ENCODE results near the gene ENOPH1. TPM values are rescaled to one million over a fixed set of nuclear protein-coding genes. Genes with fewer than 3 reads are reported as not detected.

Gene ENOPH1
- total and polyA plus RNA-seq, 2 of the 13 experiments (the other 11 are each of a cell fraction or from before 2014, with no cell fraction given), result 15.5 to 64.3 TPM

- TF ChIP-seq CEBPB (IDR thresholded peaks at IDR 0.05; ENCODE audit: borderline replicate concordance, low read depth, low read length), result no peak
- TF ChIP-seq ZNF75D (CRISPR knock-in tag; IDR thresholded peaks at IDR 0.05; ENCODE audit: borderline replicate concordance), result 0 out of 2 replicates have a peak, but pooled peaks have one; percentile 67
- TF ChIP-seq ZNF577 (CRISPR knock-in tag; IDR thresholded peaks at IDR 0.05; ENCODE audit: borderline replicate concordance, low read depth), result no peak
- no peak for TF ChIP-seq XRCC5 (optimal IDR thresholded peaks at IDR 0.05; ENCODE audit: low read length)
- 0 out of 2 replicates have a peak, but pooled peaks have one; percentile 41 for TF ChIP-seq FOXO1 (CRISPR knock-in tag; IDR thresholded peaks at IDR 0.05)
- no peak for TF ChIP-seq ZUFSP (CRISPR knock-in tag; IDR thresholded peaks at IDR 0.05; ENCODE audit: borderline replicate concordance)
- TF ChIP-seq ZNF672 (CRISPR knock-in tag; IDR thresholded peaks at IDR 0.05), result peak; percentile 89; the same call in 1 of the 2 replicates
- TF ChIP-seq HOXA9 (CRISPR knock-in tag; IDR thresholded peaks at IDR 0.05; ENCODE audit: borderline replicate concordance), result peak; percentile 90; the same call in 1 of the 2 replicates
- TF ChIP-seq ZNF670 (CRISPR knock-in tag; IDR thresholded peaks at IDR 0.05; ENCODE audit: borderline replicate concordance), result no peak; the same call in 1 of the 2 replicates
- TF ChIP-seq ARID2 (CRISPR knock-in tag; IDR thresholded peaks at IDR 0.05; ENCODE audit: borderline replicate concordance), result peak; percentile 51; the same call in 1 of the 2 replicates
- TF ChIP-seq ESRRA (CRISPR knock-in tag; IDR thresholded peaks at IDR 0.05; ENCODE audit: low read depth), result peak; percentile 44; the same call in 1 of the 2 replicates
- TF ChIP-seq SYNCRIP (IDR thresholded peaks at IDR 0.05; ENCODE audit: insufficient read depth, low read depth, low read length), result no peak
- no peak; the same call in none of the 2 replicates for TF ChIP-seq ZNF629 (CRISPR knock-in tag; conservative IDR thresholded peaks at IDR 0.05)
- TF ChIP-seq ZFP82 (CRISPR knock-in tag; IDR thresholded peaks at IDR 0.05; ENCODE audit: borderline replicate concordance), result no peak; the same call in 1 of the 2 replicates
- TF ChIP-seq SRF (IDR thresholded peaks at IDR 0.05; ENCODE audit: low read depth, low read length), result no peak
- TF ChIP-seq ATF1 (CRISPR knock-in tag; IDR thresholded peaks at IDR 0.05), result no peak
- TF ChIP-seq EEA1 (CRISPR knock-in tag; IDR thresholded peaks at IDR 0.05; ENCODE audit: borderline replicate concordance), result peak; percentile 64
- peak; percentile 97 for TF ChIP-seq ATF7-NPFF (CRISPR knock-in tag; IDR thresholded peaks at IDR 0.05; ENCODE audit: low read depth)
- TF ChIP-seq, protein P1, sequence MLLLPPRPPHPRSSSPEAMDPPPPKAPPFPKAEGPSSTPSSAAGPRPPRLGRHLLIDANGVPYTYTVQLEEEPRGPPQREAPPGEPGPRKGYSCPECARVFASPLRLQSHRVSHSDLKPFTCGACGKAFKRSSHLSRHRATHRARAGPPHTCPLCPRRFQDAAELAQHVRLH (CRISPR knock-in tag; IDR thresholded peaks at IDR 0.05; ENCODE audit: borderline replicate concordance, low read depth), result peak; percentile 94; the same call in 1 of the 2 replicates
- TF ChIP-seq SRSF4 (IDR thresholded peaks at IDR 0.05; ENCODE audit: low read depth, low read length, poor library complexity, severe bottlenecking), result no peak
- peak; percentile 92; the same call in 1 of the 2 replicates for TF ChIP-seq XBP1 (CRISPR knock-in tag; IDR thresholded peaks at IDR 0.05)
- peak; percentile 75 for TF ChIP-seq ZNF607 (CRISPR knock-in tag; IDR thresholded peaks at IDR 0.05; ENCODE audit: borderline replicate concordance)
- TF ChIP-seq FOXK2 (IDR thresholded peaks at IDR 0.05), result no peak
- TF ChIP-seq PCBP1 (IDR thresholded peaks at IDR 0.05; ENCODE audit: borderline replicate concordance, low read depth, low read length), result 0 out of 2 replicates have a peak, but pooled peaks have one; percentile 53
- no peak for TF ChIP-seq ZXDC (CRISPR knock-in tag; IDR thresholded peaks at IDR 0.05)
- no peak for TF ChIP-seq RCOR2 (CRISPR knock-in tag; IDR thresholded peaks at IDR 0.05)
These were observed at the start of gene ENOPH1, which contains the start of gene HNRNPDL (continued) for GRCh38 chr4:82430193-82430963.
